GM15510 (cell line): Measurements from ENCODE around the gene THEMIS.

Experiments
- POLR2A ChIP-seq: IDR thresholded peaks from 3 replicates; pipeline ENCODE4 v1.6.1; 2011; ENCODE audit warnings: borderline replicate concordance; ENCODE audit not compliant: insufficient read length; ENCODE audit errors: extremely low read depth

The THEMIS gene

GRCh38 chr6:127738423-127738822, 162.4 kb downstream of the THEMIS start:
- no peak for TF ChIP-seq POLR2A

- no peak for TF ChIP-seq POLR2A
Measured at GRCh38 chr6:127737768-127738167, 163.1 kb downstream of the THEMIS start.

GRCh38 chr6:127737009-127737486, 163.8 kb downstream of the THEMIS start:
- no peak for TF ChIP-seq POLR2A

- TF ChIP-seq POLR2A: no peak
Measured at GRCh38 chr6:127732927-127733326, 167.9 kb downstream of the THEMIS start.

- no peak for TF ChIP-seq POLR2A
Measured at GRCh38 chr6:127727260-127727953, 173.5 kb downstream of the THEMIS start.

- TF ChIP-seq POLR2A: no peak
Measured at GRCh38 chr6:127725821-127726220, 175.0 kb downstream of the THEMIS start.

- TF ChIP-seq POLR2A: no peak
Measured at GRCh38 chr6:127718694-127719093, 182.2 kb downstream of the THEMIS start.

GRCh38 chr6:127717384-127717783, 183.5 kb downstream of the THEMIS start:
- no peak for TF ChIP-seq POLR2A

GRCh38 chr6:127716465-127716864, 184.4 kb downstream of the THEMIS start:
- TF ChIP-seq POLR2A: no peak

- no peak for TF ChIP-seq POLR2A
Measured at GRCh38 chr6:127710668-127711067, 190.2 kb downstream of the THEMIS start.

GRCh38 chr6:127706216-127706615, 194.6 kb downstream of the THEMIS start:
- no peak for TF ChIP-seq POLR2A

- TF ChIP-seq POLR2A: no peak
Measured at GRCh38 chr6:127695108-127695507, 205.8 kb downstream of the THEMIS start.

GRCh38 chr6:127691146-127691545, 209.7 kb downstream of the THEMIS start:
- TF ChIP-seq POLR2A: no peak

GRCh38 chr6:127690588-127690987, 210.3 kb downstream of the THEMIS start:
- TF ChIP-seq POLR2A: no peak

GRCh38 chr6:127690092-127690491, 210.8 kb downstream of the THEMIS start:
- no peak for TF ChIP-seq POLR2A

GRCh38 chr6:127686084-127686483, 214.8 kb downstream of the THEMIS start:
- TF ChIP-seq POLR2A: no peak
